ENCODE data around the gene TRIP12.
"Not testable (repeated sequence)": the region's sequence is repeated elsewhere in the genome, so short reads cannot be mapped to it uniquely, and the experiment has no call there.

TRIP12 gene

GRCh38 chr2:229774237-229774636 lies 147.6 kb downstream of the TRIP12 start:
- DNase-seq (ENCODE audit: low read depth, low spot score): no peak

GRCh38 chr2:229768235-229768634 lies 153.6 kb downstream of the TRIP12 start:
- no peak for DNase-seq (ENCODE audit: low read depth, low spot score)

DNA sequence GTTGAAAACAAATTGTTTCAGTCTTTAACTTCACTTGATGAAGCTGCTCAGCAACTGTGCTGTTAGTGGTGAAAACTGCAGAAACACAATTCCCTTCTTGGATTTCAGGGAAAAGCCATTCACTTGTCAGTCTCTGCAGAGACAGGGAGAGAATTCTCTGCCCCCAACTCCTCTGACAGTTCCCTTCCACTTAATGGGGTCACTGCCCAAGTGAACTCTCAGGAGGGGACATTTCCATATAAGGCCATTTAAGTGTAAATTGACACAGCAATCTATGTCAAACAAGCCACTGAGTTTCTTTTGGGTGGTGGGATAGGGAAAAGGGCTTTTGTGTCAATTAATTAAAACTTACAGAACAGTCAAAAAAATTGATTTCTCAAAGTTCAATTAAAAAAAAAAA lies 156.1 kb downstream of the TRIP12 start:
- DNase-seq (ENCODE audit: low read depth, low spot score): no peak

DNA sequence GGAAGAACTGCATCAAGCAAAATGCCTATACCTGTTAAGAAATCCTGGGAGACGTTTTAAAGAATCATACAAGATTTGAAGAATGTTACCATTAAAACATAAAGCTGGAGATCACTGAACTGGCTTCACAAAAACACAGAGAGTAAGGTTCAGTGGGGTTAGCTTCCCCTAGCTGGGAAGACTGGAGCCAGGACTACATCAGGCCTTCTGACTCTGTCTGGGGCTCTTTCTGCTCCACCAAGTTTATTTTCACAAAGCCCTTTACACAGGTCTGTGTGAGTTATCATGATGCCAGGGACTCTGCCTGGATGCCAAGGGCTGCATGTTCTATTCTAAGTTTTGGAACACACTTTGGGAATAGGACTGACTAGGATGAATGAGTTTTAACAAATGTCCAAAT lies 160.1 kb downstream of the TRIP12 start:
- DNase-seq (ENCODE audit: low read depth, low spot score): no peak

- DNase-seq (ENCODE audit: low read depth, low spot score): not testable (repeated sequence)
Observed at GRCh38 chr2:229757462-229757861, 164.3 kb downstream of the TRIP12 start.

- no peak for DNase-seq (ENCODE audit: low read depth, low spot score)
Observed at GRCh38 chr2:229752970-229753729, 168.7 kb downstream of the TRIP12 start.

DNA sequence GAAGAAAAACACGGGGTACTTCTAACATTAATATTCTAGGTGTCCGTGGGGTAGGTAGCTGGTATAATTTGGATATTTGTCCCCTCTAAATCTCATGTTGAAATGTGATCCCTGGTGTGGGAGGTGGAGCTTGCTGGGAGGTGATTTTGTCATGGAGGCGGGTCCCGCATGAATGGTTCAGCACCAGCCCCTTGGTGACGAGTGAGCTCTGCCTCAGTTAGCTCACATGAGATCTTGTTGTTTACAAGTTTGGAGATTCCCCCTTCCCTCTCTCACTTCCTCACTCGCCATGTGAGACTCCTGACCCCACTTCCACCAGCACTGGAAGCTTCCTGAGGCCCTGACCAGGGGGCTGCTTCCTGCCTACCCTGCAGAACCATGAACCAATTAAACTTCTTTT lies 172.0 kb downstream of the TRIP12 start:
- no peak for DNase-seq (ENCODE audit: low read depth, low spot score)

- no peak for DNase-seq (ENCODE audit: low read depth, low spot score)
Observed at GRCh38 chr2:229748950-229749349, 172.9 kb downstream of the TRIP12 start.

DNA sequence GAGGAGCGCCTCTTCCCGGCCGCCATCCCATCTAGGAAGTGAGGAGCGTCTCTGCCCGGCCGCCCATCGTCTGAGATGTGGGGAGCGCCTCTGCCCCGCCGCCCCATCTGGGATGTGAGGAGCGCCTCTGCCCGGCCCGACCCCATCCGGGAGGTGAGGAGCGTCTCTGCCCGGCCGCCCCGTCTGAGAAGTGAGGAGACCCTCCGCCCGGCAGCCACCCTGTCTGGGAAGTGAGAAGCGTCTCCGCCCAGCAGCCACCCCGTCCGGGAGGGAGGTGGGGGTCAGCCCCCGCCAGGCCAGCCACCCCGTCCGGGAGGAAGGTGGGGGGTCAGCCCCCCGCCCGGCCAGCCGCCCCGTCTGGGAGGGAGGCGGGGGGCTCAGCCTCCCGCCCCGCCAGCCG lies 179.1 kb downstream of the TRIP12 start:
- not testable (repeated sequence) for DNase-seq (ENCODE audit: low read depth, low spot score)

- no peak for DNase-seq (ENCODE audit: low read depth, low spot score)
Observed at GRCh38 chr2:229740279-229740678, 181.5 kb downstream of the TRIP12 start.

GRCh38 chr2:229738024-229738625 lies 183.7 kb downstream of the TRIP12 start:
- DNase-seq (ENCODE audit: low read depth, low spot score): no peak

GRCh38 chr2:229734410-229734809 lies 187.4 kb downstream of the TRIP12 start:
- no peak for DNase-seq (ENCODE audit: low read depth, low spot score)

DNA sequence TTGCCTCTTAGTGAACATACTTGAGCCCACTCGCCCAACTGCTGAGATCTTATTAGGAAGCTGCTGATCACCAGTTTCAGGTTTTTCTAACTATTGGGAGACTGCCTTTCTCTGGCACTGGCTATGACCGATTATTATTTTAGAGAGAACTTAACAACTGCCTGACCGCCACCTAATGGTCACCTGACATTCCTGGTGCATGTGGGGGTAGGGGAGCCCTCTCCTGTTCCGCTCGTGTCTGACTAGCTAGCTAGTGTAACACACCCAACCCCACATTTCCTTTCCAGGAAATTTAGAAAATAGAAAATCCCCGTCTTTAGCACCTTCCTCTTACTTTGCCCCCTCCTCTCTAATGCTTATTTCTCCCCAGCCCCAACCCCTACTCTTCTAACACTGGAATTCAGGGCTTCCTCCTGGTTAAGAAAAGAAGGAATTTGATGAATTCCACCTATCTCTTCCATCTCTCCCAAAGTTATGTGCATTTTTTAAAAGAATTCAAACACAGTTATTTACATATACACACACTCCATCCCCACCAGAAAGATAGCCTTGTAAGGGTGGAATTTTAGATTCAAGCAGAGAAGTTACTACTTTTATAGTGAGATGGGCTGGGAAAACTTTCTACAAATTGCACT lies 188.1 kb downstream of the TRIP12 start:
- DNase-seq (ENCODE audit: low read depth, low spot score): peak; percentile 75

- no peak for DNase-seq (ENCODE audit: low read depth, low spot score)
Observed at GRCh38 chr2:229732897-229733296, 188.9 kb downstream of the TRIP12 start.

DNA sequence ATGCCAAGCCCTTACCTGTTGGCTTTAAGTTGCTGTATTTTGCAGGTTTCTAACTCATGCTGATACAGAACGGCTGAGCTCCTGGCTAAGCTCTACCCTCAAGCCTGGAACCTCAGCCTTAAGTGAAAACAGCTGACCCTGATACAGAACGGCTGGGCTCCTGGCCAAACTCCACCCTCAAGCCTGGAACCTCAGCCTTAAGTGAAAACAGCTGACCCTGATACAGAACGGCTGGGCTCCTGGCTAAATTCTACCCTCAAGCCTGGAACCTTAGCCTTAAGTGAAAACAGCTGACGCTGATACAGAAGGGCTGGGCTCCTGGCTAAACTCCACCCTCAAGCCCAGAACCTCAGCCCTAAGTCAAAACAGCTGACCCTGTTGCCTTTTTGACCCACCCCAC lies 189.9 kb downstream of the TRIP12 start:
- no peak for DNase-seq (ENCODE audit: low read depth, low spot score)

GRCh38 chr2:229731363-229731762 lies 190.4 kb downstream of the TRIP12 start:
- no peak for DNase-seq (ENCODE audit: low read depth, low spot score)

DNA sequence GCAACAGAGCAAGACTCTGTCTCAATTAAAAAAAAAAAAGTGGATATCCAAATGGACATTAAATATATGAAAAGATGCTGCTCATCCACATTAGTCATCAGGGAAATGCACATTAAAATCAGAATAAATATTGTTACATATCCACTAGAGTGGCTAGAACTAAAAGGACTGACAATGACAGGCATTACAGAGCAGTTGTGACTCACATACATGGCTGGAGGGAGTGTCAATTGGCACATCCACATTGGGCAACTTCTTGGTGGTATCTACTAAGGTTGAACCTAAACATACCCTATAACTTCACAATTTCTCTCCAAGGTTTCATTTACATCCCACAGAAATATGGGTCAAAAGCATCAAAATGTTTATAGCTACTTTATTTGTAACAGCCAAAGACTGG lies 193.4 kb downstream of the TRIP12 start:
- no peak for DNase-seq (ENCODE audit: low read depth, low spot score)

GRCh38 chr2:229726643-229727042 lies 195.2 kb downstream of the TRIP12 start:
- DNase-seq (ENCODE audit: low read depth, low spot score): no peak

- DNase-seq (ENCODE audit: low read depth, low spot score): no peak
Observed at GRCh38 chr2:229725716-229726574, 195.9 kb downstream of the TRIP12 start.

GRCh38 chr2:229723192-229723591 lies 198.6 kb downstream of the TRIP12 start:
- DNase-seq (ENCODE audit: low read depth, low spot score): not testable (repeated sequence)

DNA sequence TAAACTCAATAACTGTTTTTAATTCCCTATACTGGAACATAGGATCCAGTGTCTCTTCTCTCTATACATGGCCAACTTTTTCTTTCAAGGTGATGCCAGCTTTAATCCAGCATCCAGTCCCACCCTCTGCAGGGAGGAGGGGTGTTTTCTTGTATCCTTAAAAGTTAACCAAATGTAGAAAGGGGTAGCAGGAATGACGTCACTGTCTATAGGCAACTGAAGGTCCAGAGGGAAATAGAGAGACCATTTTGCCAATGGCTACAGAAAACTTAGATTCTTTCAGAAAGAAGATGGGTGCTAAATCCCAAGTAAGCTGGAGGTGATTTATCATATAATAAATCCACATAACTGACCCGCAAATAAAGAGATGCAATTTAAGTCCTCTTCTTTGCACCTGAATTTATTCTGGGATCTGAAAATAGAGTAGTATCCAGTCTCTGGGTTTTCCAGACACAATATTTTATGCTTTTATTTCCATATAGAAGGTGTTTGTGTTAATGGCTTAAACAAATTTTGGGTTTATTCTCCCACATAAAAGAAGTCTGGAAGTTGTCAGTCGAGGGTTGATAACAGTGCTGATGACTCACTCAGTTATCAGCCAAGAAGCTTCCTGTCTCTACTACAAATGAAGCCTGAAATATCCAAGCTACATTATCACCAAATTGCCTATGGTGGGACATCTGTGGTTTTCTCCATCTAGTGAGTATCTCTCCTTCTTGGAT lies 201.7 kb downstream of the TRIP12 start:
- DNase-seq (ENCODE audit: low read depth, low spot score): no peak
